ENCODE data around the gene NR2F1-AS1. TPM values are rescaled to one million over a fixed set of nuclear protein-coding genes. Genes with fewer than 3 reads are reported as not detected.

Gene NR2F1-AS1
- total RNA-seq, 2 experiments from 2014 or later = not detected

- no peaks in the 10 kb centered on the region for H3K9me3 ChIP-seq (ENCODE audit: low read length)
- no peak overlapping the region for H3K27ac ChIP-seq (ENCODE audit: low read depth, low read length, poor library complexity, severe bottlenecking)
- no peak overlapping the region for H3K4me2 ChIP-seq (ENCODE audit: low read length)
- H3K79me2 ChIP-seq (ENCODE audit: insufficient read depth, low read depth, low read length) = no peaks in the 10 kb centered on the region
- intact Hi-C loops (cut with micrococcal nuclease; ENCODE audit: unreplicated experiment) = loop anchor here (5.0 kb wide), 1 partner anchor 207 kb away; no protein-coding TSS in a partner anchor
- DNase-seq (ENCODE audit: low spot score) = no peak
- no peak for TF ChIP-seq CTCF (conservative IDR thresholded peaks at IDR 0.05; ENCODE audit: low read length)
- no peak for TF ChIP-seq EZH2phosphoT487 (IDR thresholded peaks at IDR 0.05; ENCODE audit: borderline replicate concordance, low read depth, low read length)
- H3K9me2 ChIP-seq (ENCODE audit: insufficient read depth, low read length) = no peaks in the 10 kb centered on the region
- H3K36me3 ChIP-seq (ENCODE audit: insufficient read depth, low read length) = no peaks in the 10 kb centered on the region
- ChIA-PET CTCF (ENCODE audit: unreplicated experiment) (no interaction called here), POLR2A (no interaction called here)
- no peak overlapping the region for H2AFZ ChIP-seq (ENCODE audit: low read length)
- H4K20me1 ChIP-seq (ENCODE audit: insufficient read depth, low read length) = no peaks in the 10 kb centered on the region
- H3K4me3 ChIP-seq (ENCODE audit: low read depth, low read length, poor library complexity, severe bottlenecking) = no peak overlapping the region
- BruUV-seq (replicated peaks) = no TSS peak
- H3K4me1 ChIP-seq (ENCODE audit: insufficient read depth, low read length, poor library complexity, severe bottlenecking) = no peaks in the 10 kb centered on the region
These were observed 9.5 kb upstream of the NR2F1-AS1 start for GRCh38 chr5:93590493-93590892.

- DNase-seq (ENCODE audit: low spot score) = no peak
- Histone ChIP-seq H3K9me2 (ENCODE audit: insufficient read depth, low read length) (no peaks in the 10 kb centered on the region), H3K36me3 (ENCODE audit: insufficient read depth, low read length) (no peaks in the 10 kb centered on the region), H3K4me1 (ENCODE audit: insufficient read depth, low read length, poor library complexity, severe bottlenecking) (no peaks in the 10 kb centered on the region), H2AFZ (ENCODE audit: low read length) (no peak overlapping the region), H3K79me2 (ENCODE audit: insufficient read depth, low read depth, low read length) (no peaks in the 10 kb centered on the region), H4K20me1 (ENCODE audit: insufficient read depth, low read length) (no peaks in the 10 kb centered on the region), H3K9me3 (ENCODE audit: low read length) (no peaks in the 10 kb centered on the region), H3K4me3 (ENCODE audit: low read depth, low read length, poor library complexity, severe bottlenecking) (no peak overlapping the region), H3K4me2 (ENCODE audit: low read length) (no peak overlapping the region), H3K27ac (ENCODE audit: low read depth, low read length, poor library complexity, severe bottlenecking) (no peak overlapping the region)
- no TSS peak for BruUV-seq (replicated peaks)
- TF ChIP-seq CTCF (conservative IDR thresholded peaks at IDR 0.05; ENCODE audit: low read length) = no peak
- TF ChIP-seq EZH2phosphoT487 (IDR thresholded peaks at IDR 0.05; ENCODE audit: borderline replicate concordance, low read depth, low read length) = no peak
- intact Hi-C loops (cut with micrococcal nuclease; ENCODE audit: unreplicated experiment) = loop anchor here (5.0 kb wide), 1 partner anchor 207 kb away; no protein-coding TSS in a partner anchor
- CTCF ChIA-PET (ENCODE audit: unreplicated experiment) = no interaction called here
- POLR2A ChIA-PET = no interaction called here
These were observed 8.8 kb upstream of the NR2F1-AS1 start for GRCh38 chr5:93589829-93590215.

- POLR2A ChIA-PET = no interaction called here
- no TSS peak for BruUV-seq (replicated peaks)
These were observed 8.3 kb upstream of the NR2F1-AS1 start for GRCh38 chr5:93589152-93589828.

More at GRCh38 chr5:93589152-93589828, 8.3 kb upstream of the NR2F1-AS1 start:
- H3K27ac ChIP-seq (ENCODE audit: low read depth, low read length, poor library complexity, severe bottlenecking) = no peak overlapping the region
- H2AFZ ChIP-seq (ENCODE audit: low read length) = no peak overlapping the region
- no peaks in the 10 kb centered on the region for H3K9me3 ChIP-seq (ENCODE audit: low read length)
- H3K9me2 ChIP-seq (ENCODE audit: insufficient read depth, low read length) = no peaks in the 10 kb centered on the region
- no peak overlapping the region for H3K4me2 ChIP-seq (ENCODE audit: low read length)
- no peak overlapping the region for H3K4me3 ChIP-seq (ENCODE audit: low read depth, low read length, poor library complexity, severe bottlenecking)
- TF ChIP-seq EZH2phosphoT487 (IDR thresholded peaks at IDR 0.05; ENCODE audit: borderline replicate concordance, low read depth, low read length) (no peak), CTCF (conservative IDR thresholded peaks at IDR 0.05; ENCODE audit: low read length) (no peak)
- no peaks in the 10 kb centered on the region for H3K4me1 ChIP-seq (ENCODE audit: insufficient read depth, low read length, poor library complexity, severe bottlenecking)
- no peaks in the 10 kb centered on the region for H3K79me2 ChIP-seq (ENCODE audit: insufficient read depth, low read depth, low read length)
- CTCF ChIA-PET (ENCODE audit: unreplicated experiment) = no interaction called here
- no peaks in the 10 kb centered on the region for H3K36me3 ChIP-seq (ENCODE audit: insufficient read depth, low read length)
- H4K20me1 ChIP-seq (ENCODE audit: insufficient read depth, low read length) = no peaks in the 10 kb centered on the region
- DNase-seq (ENCODE audit: low spot score) = no peak
- intact Hi-C loops (cut with micrococcal nuclease; ENCODE audit: unreplicated experiment) = no loop called here

Measured in OCI-LY7 (cell line).